Epithelial cell of esophagus (primary cell): Measurements from ENCODE around the gene CHI3L2.
A peak's percentile ranks its signal among the peaks of the same experiment; 100 is the strongest.

Source experiments
- DNase-seq: peaks from one replicate; pipeline ENCODE4 v3.0.0; 2010; ENCODE audit warnings: low read depth
- H3K4me3 ChIP-seq: 2 replicates; pipeline ENCODE4 v1.5.1; 2011; ENCODE audit warnings: mild to moderate bottlenecking, low read length, control low read depth
- TF ChIP-seq, protein P1 (sequence below): IDR thresholded peaks from 2 replicates; pipeline ENCODE4 v1.5.1; 2011; ENCODE audit warnings: low read depth, mild to moderate bottlenecking, low read length, control low read depth, inconsistent platforms; ENCODE audit not compliant: insufficient read depth; ENCODE audit errors: missing control alignments

The CHI3L2 gene

DNA sequence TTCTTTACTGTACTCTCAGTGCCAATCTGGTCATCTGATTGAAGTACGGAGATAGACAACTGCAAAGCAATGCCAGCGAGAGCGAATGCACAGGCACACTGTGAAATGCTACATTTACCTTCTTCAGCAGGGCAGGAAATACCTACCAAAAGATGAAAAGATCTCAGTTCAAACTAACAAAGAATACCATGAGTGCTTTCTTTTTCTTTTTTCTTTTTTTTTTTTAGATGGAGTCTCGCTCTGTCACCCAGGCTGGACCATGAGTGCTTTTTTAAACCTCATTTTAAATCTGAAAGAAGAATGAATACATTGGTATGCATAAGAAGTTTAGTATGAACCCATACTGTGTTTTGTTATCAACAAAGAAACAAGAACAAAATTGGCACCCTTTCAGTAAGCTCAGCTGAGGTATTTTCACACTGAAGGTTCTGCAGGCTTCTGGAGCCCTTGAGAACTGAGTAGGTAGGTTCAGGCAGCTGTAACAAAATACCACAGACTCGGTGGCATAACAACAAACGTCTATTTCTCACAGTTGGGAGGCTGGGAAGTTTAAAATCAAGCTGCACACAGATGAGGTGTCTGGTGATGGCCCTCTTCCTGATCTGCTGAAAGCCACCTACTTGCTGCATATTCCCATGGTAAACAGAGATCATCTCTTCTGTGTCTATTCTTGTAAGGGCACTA, 1.7 kb upstream of the CHI3L2 start:
- DNase-seq, result no peak

DNA sequence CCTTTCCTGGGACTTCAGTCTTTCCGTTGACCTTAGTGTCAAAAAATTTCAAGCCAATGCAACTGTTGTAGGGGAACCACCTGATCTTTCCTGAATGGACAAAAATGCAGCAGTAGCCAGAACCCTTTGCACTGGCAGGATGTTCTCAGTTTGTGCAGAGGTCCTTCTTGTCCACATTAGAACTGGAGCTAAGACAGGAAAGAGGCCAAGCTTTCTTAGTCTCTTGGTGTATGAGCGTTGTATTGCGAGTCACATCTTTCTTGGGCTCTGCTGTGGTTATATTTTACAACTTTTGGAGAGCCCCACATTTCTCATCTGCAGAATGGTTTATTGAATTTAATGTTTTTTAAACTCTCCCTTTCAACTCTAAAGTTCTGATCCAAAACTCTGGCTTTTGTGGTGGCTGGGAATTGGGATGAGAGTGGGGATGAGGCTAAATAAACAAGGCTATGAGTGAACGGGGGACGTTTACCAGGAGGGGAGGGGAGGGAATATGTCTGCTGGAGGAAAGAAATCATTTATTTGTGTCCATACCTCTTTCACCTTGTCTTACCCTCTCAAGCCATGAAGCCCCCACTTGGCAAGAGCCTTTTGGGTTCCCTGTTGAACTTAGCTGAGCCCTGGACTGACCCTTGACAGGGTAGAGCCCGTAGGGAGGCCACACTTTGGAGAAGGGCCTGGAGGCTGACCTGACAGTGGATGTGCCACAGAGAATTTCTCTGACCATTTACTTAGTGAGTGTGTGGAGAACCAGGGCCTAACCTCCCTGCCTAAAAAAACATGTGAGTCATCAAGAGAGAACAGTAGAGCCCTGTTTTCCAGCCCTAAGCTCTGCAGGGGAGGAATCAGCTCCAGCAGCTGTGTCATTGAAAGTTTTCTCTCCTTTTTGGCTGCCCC, 586 bp downstream of the CHI3L2 start:
- DNase-seq, result peak; percentile 68
- TF ChIP-seq, protein P1, sequence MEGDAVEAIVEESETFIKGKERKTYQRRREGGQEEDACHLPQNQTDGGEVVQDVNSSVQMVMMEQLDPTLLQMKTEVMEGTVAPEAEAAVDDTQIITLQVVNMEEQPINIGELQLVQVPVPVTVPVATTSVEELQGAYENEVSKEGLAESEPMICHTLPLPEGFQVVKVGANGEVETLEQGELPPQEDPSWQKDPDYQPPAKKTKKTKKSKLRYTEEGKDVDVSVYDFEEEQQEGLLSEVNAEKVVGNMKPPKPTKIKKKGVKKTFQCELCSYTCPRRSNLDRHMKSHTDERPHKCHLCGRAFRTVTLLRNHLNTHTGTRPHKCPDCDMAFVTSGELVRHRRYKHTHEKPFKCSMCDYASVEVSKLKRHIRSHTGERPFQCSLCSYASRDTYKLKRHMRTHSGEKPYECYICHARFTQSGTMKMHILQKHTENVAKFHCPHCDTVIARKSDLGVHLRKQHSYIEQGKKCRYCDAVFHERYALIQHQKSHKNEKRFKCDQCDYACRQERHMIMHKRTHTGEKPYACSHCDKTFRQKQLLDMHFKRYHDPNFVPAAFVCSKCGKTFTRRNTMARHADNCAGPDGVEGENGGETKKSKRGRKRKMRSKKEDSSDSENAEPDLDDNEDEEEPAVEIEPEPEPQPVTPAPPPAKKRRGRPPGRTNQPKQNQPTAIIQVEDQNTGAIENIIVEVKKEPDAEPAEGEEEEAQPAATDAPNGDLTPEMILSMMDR, result no peak
- no peak overlapping the region for H3K4me3 ChIP-seq

More for the DNA sequence above, 1.7 kb upstream of the CHI3L2 start:
- TF ChIP-seq, protein P1, result no peak
- H3K4me3 ChIP-seq, result no peak overlapping the region

DNA sequence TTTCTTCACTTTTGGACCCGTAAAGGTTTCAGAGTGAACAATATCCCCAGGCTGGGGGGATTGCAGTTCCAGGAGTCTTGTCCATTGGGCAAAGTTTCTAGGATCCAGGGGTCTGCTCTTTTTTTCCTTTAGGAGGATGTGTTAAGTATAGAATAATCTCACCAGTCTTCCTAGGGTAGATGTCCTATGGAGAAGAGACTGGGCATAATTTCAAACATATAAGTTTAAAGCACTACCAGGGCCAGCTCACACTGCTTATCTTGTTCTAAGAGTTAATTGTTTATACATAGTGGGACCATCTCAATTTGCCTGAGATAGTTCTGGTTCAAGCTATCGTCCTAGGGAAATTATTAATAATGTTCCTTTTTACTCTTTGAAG, 1.2 kb downstream of the CHI3L2 start:
- DNase-seq, result no peak
- H3K4me3 ChIP-seq, result no peak overlapping the region
- TF ChIP-seq, protein P1, result no peak

DNA sequence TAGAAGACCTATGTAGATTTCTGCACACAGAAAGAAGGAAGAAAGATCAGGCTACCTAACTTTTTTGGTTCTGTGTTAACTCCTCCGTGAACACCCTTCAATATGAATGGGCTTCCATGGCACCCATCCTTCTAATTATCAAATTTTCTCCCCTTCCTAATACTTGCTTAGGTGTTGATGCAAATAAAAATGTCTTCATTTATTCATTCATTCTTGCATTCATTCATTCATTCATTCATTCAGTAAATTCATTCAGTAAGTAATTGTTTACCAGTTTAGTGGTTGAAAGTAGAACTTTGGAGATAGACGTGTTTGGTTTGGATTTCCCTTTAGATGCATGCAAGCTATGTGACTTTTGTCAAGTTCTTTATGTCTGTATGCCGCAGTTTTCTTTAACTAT, 4.6 kb downstream of the CHI3L2 start:
- TF ChIP-seq, protein P1, result no peak
- DNase-seq, result no peak
- no peak overlapping the region for H3K4me3 ChIP-seq

DNA sequence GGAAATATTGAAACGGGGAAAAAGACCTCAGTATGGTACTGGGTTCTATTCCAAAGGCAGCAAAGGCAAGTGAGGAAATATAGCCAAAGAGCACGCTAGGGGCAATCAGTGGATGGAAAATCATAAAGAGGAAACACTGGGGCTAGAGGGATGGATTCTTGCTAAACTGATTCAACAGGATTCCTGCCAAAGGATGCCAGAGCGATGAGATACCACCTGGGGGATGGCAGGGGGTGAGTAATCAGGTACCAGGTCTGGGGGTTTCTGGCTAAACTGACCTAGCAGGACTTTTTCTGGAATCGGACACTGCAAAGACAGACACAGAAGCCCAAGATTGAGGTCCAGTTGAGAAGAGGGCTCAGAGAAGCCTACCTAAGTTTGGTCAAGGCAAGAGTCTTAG, 6.7 kb downstream of the CHI3L2 start:
- no peak overlapping the region for H3K4me3 ChIP-seq
- TF ChIP-seq, protein P1, result no peak
- DNase-seq, result peak; percentile 75

DNA sequence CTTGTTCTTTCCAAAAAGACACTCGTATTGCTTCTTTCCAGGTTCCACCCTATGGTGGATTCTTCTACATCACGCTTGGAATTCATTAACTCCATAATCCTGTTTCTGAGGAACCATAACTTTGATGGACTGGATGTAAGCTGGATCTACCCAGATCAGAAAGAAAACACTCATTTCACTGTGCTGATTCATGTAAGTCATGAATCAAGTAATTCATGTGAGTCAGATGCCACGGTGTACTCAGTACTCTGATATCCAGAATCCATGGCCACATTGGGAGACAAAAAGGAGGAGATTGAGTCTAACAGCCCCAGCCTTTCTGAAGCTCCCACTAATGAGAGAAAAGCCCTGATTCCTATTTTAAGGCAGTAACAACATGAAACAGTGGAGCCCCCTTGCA, 7.4 kb downstream of the CHI3L2 start:
- DNase-seq, result peak; percentile 81
- TF ChIP-seq, protein P1, result no peak

More for the DNA sequence above, 7.4 kb downstream of the CHI3L2 start:
- no peak overlapping the region for H3K4me3 ChIP-seq
